SJCRH30 (cell line): ENCODE measurements around the gene DENND6A. TPM values are rescaled to one million over a fixed set of nuclear protein-coding genes. Genes with fewer than 3 reads are reported as not detected.
"Not testable (repeated sequence)": the region's sequence is repeated elsewhere in the genome, so short reads cannot be mapped to it uniquely, and the experiment has no call there.

Experiments used
- DNase-seq, 2 experiments: peaks; one replicate each; pipeline ENCODE4 v3.0.0-alpha.2; 2015 to 2020
- H3K27ac ChIP-seq: fragments of 250-450 bp; sonication (Bioruptor Pico); 2 replicates; pipeline ENCODE4 v1.5.1; 2020; ENCODE audit warnings: mild to moderate bottlenecking, moderate library complexity
- H3K27me3 ChIP-seq: fragments of 250-450 bp; sonication (Bioruptor Pico); 2 replicates; pipeline ENCODE4 v1.5.1; 2020; ENCODE audit warnings: mild to moderate bottlenecking, moderate library complexity
- H3K36me3 ChIP-seq: fragments of 250-450 bp; sonication (Bioruptor Pico); 2 replicates; pipeline ENCODE4 v1.5.1; 2020; ENCODE audit warnings: mild to moderate bottlenecking, moderate library complexity
- H3K4me1 ChIP-seq: fragments of 250-450 bp; sonication (Bioruptor Pico); 2 replicates; pipeline ENCODE4 v1.5.1; 2020; ENCODE audit warnings: mild to moderate bottlenecking, moderate library complexity
- H3K4me3 ChIP-seq: fragments of 250-450 bp; sonication (Bioruptor Pico); 2 replicates; pipeline ENCODE4 v1.5.1; 2020; ENCODE audit warnings: mild to moderate bottlenecking, moderate library complexity
- H3K9me3 ChIP-seq: fragments of 250-450 bp; sonication (Bioruptor Pico); replicated peaks from 2 replicates; pipeline ENCODE4 v1.5.1; 2020; ENCODE audit warnings: mild to moderate bottlenecking, moderate library complexity
- total RNA-seq: library from RNA; depleted of rRNA; stranded (reverse); fragments of >200 nt; shearing (Covaris generic); gene quantifications from 2 replicates; pipeline ENCODE4 v1.2.3, GENCODE V29; 2014

Gene DENND6A
- total RNA-seq, 1 experiment from 2014 or later, result 19.8 TPM

DNA sequence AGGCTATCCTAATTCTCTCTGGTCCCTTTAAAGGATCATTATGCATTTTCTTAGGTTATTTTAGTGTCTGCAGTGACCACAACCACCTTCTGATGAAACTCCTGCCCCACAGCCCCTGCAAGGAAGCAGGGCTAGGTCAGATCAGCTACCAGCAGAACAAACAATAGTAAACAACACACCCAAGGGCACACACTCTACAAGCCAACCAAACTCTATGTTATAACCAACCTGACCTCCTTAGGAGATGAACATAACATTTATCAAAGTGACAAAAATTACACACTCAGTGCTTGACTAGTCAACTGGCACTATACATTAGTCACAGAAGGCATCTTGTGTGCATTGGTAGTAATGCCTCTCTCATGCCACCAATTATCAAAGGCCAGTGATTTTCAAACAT lies 17.3 kb downstream of the DENND6A start:
- Histone ChIP-seq H3K36me3 (no peaks in the 10 kb centered on the region), H3K27me3 (no peaks in the 10 kb centered on the region)

DNA sequence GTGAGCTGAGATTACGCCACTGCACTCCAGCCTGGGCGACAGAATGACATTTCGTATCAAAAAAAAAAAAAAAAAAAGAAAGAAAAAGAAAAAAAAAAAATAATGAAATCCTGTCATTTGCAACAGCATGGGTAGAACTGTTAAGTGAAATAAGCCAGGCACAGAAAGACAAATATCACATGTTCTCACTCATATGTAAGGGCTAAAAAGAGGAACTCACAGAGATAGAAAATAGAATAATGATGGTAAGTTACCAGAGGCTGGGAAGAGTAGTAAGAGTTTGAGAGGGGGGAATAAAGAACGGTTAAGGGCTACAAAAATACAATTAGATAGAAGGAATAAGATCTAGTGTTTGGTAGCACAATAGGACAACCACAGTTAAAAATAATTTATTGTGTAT lies 19.7 kb downstream of the DENND6A start:
- no peaks in the 10 kb centered on the region for H3K36me3 ChIP-seq
- no peak overlapping the region for H3K4me3 ChIP-seq
- H3K4me1 ChIP-seq, result no peaks in the 10 kb centered on the region
- DNase-seq, result no peak
- no peaks in the 10 kb centered on the region for H3K27me3 ChIP-seq
- no peaks in the 10 kb centered on the region for H3K9me3 ChIP-seq
- no peak overlapping the region for H3K27ac ChIP-seq

More for the DNA sequence above, 17.3 kb downstream of the DENND6A start:
- Histone ChIP-seq H3K4me1 (no peaks in the 10 kb centered on the region), H3K27ac (no peak overlapping the region), H3K9me3 (no peaks in the 10 kb centered on the region), H3K4me3 (no peak overlapping the region)
- DNase-seq, result no peak

DNA sequence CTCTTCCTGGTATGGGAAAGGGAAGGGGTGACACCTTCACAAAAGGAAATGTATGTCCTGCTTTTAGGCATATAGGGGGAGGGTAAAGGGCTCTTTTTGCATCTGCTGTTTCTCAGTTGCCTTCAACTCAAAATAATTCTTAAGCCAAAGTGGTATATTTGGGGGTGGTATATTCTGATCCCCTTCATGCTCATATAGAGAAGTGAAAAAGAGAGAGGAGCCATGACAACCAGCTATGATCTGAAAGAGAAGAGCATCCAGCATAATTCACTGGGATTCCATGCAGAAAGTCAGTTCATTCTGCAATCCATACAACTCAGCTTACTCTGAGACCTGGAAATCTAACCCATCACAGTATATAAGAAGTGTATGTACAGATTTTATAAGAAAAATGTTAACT lies 22.3 kb downstream of the DENND6A start:
- H3K36me3 ChIP-seq, result no peaks in the 10 kb centered on the region
- H3K4me1 ChIP-seq, result no peaks in the 10 kb centered on the region
- no peaks in the 10 kb centered on the region for H3K9me3 ChIP-seq
- no peaks in the 10 kb centered on the region for H3K27me3 ChIP-seq
- no peak overlapping the region for H3K4me3 ChIP-seq
- H3K27ac ChIP-seq, result no peak overlapping the region
- no peak for DNase-seq

DNA sequence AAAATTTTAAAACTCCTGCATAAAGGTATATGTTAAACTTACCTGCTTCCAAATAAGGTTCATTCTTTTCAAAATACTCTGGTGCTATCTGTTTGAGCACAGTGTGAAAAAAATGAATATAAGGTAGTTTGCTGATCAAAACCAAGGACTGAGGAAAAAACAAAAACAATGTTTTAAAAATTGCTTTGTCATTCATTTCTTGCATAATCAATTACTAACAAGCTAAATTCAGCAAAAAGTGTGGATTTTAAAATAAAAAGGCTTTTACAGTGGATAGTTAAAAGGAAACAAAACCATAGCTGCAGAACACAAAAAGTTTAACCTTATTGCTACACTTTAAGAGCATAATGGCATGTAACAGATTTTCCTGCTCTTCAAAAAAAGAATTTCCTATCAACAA lies 31.5 kb downstream of the DENND6A start:
- Histone ChIP-seq H3K36me3 (no peaks in the 10 kb centered on the region), H3K27ac (no peak overlapping the region), H3K4me1 (no peaks in the 10 kb centered on the region), H3K4me3 (no peak overlapping the region), H3K27me3 (no peaks in the 10 kb centered on the region), H3K9me3 (no peaks in the 10 kb centered on the region)
- DNase-seq, result no peak

DNA sequence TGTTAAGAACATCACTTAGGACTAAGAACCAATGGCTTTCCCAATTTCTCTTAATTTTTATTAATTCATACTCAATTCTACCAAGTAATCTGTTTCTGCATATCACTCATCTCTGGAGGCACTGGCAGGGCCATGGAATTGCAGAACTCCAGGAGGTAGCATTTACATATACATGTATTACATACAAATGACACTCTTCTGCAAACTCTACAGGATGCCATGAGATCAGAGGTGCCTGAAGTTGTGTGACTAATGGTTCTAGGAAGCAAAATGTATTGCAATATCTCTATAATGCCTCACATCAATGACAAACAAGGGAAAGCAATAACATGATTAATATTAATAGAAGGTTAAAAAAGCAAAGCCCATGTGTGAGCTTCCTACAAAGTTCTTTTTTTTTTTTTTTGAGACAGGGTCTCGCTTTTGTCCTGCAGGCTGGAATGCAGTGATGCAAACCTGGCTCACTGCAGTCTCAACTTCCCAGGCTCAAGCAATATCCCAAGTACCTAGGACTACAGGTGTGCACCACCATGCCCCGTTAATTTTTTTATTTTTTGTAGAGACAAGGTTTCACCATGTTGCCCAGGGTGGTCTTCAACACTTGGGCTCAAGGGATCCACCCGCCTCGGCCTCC lies 33.0 kb downstream of the DENND6A start:
- Histone ChIP-seq H3K27ac (no peak overlapping the region), H3K4me1 (no peaks in the 10 kb centered on the region), H3K9me3 (no peaks in the 10 kb centered on the region), H3K4me3 (no peak overlapping the region), H3K27me3 (no peaks in the 10 kb centered on the region), H3K36me3 (no peaks in the 10 kb centered on the region)
- no peak for DNase-seq

DNA sequence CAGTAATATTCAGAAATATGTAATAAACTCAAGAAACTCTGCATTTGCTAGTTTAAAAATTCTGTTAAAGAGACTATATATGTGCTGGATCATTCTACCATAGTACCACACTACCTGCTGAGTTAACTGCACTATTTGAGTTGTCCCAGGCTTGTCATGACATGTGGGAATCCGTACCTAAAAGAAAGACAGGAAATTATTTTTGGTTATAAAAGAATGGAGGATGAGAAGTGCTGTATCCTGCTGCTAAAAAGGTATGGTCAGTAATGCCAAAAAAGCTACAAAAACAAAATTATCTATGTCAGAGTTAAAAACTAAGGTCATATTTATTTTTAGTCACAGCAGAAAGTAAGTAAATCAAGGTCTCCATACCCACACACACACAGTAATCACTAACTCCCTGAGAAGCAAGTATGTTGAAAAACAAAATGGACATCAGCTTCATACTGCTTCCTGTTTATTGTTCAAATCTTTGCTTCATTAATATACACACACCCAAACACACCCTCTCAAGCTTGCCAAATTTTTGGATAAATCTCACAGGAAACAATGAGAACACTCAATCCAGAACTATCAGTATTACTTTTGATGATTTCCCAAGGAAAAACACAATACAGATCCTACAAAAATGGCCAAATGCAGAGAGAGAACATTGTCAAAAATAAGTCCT lies 33.7 kb downstream of the DENND6A start:
- H3K27me3 ChIP-seq, result no peaks in the 10 kb centered on the region
- no peak for DNase-seq
- H3K4me3 ChIP-seq, result no peak overlapping the region
- H3K36me3 ChIP-seq, result no peaks in the 10 kb centered on the region
- no peaks in the 10 kb centered on the region for H3K4me1 ChIP-seq
- no peak overlapping the region for H3K27ac ChIP-seq
- H3K9me3 ChIP-seq, result no peaks in the 10 kb centered on the region

DNA sequence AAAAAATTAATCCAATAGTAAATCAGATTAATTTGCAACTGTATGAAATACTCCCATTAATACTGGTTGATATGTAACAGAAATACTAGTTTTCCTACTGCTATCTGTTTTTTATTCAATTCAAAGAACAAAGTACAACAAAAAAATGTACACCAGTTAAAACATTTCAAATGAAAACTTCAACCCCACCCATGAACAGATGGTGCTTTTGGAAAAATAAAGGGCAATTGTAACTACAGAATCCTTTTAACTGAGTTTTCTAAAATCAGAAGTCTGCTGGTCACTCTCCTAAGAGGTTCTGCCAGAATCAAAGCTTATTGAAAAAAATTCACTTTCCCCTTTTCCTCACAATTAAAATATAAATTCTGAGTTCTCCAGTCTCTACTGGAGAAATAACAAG lies 34.3 kb downstream of the DENND6A start:
- no peaks in the 10 kb centered on the region for H3K9me3 ChIP-seq
- H3K4me1 ChIP-seq, result no peaks in the 10 kb centered on the region
- no peak overlapping the region for H3K4me3 ChIP-seq
- no peaks in the 10 kb centered on the region for H3K36me3 ChIP-seq
- H3K27me3 ChIP-seq, result no peaks in the 10 kb centered on the region
- H3K27ac ChIP-seq, result no peak overlapping the region
- no peak for DNase-seq

DNA sequence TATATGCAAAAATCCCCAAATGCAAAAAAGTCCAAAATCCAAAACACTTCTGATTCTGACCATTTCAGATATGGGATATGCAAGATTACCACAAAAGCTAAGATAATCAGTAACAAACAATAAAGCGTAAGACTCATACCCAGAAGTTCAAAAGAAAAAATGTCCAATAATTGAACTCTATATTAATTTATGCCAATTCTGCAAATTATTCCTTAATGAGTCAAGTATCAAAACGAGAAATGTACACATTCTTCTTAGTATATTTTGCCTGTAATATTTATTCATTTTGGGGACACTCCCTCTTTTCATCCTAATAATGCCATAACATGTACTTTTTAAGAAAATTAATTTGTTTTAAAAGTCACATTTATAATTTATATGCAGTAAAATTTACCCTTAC lies 37.1 kb downstream of the DENND6A start:
- no peak for DNase-seq
- H3K27ac ChIP-seq, result no peak overlapping the region
- no peaks in the 10 kb centered on the region for H3K9me3 ChIP-seq
- no peak overlapping the region for H3K4me3 ChIP-seq
- no peaks in the 10 kb centered on the region for H3K4me1 ChIP-seq
- H3K27me3 ChIP-seq, result no peaks in the 10 kb centered on the region
- H3K36me3 ChIP-seq, result no peaks in the 10 kb centered on the region

DNA sequence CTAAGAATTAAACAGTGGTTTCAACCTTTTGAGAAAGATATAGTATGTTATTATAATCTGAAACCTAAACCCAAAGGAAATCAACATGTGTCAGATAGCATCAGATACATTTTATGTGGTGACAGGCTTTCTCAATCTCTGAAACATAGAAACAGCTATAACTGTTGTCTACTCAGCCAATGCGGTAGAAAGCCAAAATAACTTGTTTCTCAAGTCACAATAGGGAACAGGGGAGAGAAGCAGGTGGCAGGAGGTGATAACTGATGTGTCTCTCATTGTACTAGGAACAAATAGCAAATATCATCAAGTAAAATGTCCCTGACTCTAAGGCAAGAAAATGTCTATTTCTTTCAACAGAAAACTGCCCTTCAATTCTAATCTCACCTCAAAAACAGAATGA lies 38.6 kb downstream of the DENND6A start:
- Histone ChIP-seq H3K27me3 (no peaks in the 10 kb centered on the region), H3K4me3 (no peak overlapping the region), H3K4me1 (no peaks in the 10 kb centered on the region), H3K36me3 (no peaks in the 10 kb centered on the region), H3K27ac (no peak overlapping the region), H3K9me3 (no peaks in the 10 kb centered on the region)
- DNase-seq, result no peak

DNA sequence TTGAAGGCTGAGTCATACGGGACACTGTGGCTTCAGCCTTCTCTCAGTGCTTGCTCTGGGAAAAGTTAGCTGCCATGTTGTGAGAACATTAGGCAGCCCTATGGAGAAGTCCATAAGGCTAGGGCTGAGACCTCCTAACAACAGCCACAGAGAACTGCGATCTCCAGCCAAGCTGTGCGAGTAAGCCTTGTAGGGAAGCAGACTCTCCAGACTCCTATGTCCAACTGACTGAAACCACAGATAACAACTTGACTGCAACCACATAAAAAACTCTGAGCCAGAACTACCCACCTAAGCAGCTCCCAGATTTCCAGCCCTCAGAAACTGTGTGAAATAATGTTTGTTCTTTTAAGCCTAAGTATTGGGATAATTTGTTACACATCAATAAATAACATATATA lies 40.7 kb downstream of the DENND6A start:
- H3K9me3 ChIP-seq, result no peaks in the 10 kb centered on the region
- no peaks in the 10 kb centered on the region for H3K36me3 ChIP-seq
- H3K4me1 ChIP-seq, result no peaks in the 10 kb centered on the region
- no peaks in the 10 kb centered on the region for H3K27me3 ChIP-seq
- no peak overlapping the region for H3K4me3 ChIP-seq
- H3K27ac ChIP-seq, result no peak overlapping the region
- DNase-seq, result no peak

DNA sequence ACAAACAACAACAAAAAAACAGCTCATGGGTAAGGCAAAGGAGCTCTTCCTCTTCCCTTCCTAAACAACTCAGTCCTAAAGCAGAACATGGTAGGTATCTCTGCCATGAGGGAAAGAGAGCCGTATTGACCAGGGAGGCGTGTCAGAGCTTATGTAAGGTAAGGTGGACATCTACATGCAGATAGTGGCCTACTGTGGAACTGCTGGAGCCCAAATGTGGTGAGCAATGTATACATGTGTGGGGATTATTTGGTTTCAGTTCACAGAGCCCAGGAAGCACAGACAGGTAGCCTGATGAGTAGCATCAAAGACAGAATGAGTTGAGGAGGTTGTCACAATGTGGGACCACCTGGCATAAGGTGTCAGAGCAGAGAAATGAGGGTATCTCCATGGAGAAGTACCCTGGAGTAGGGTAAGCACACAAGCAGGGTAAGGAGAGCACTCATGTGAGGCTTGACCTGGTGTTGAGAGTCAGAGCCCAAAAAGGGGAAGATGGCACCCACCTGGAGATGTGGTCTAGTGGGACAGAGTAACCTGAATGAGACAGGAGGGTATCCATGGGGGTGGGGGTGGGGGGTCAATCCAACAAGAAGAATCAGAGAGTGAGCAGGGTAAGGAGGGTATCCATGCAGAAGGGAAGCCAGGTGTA lies 45.5 kb downstream of the DENND6A start:
- Histone ChIP-seq H3K9me3 (no peaks in the 10 kb centered on the region), H3K4me1 (no peaks in the 10 kb centered on the region), H3K36me3 (no peaks in the 10 kb centered on the region), H3K4me3 (no peak overlapping the region), H3K27ac (no peak overlapping the region), H3K27me3 (no peaks in the 10 kb centered on the region)
- no peak for DNase-seq

DNA sequence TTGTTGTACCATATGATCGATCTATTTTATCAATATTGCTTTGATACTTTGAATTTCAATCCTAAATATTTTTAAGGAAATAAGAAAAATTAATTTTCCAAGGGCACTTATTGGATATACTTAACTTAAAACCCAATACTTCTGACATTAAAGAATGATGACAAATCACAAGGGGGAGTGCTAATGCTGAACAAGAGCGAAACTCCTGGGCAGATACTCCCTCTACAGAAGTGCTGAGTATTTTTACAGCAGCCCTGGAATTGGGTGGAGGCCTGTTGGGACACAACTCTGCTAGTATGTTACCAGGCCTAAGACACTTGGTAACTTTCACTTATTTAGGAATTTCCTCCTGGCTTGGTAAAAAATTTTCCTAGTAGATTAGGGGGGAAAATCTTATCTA lies 46.2 kb downstream of the DENND6A start:
- no peak overlapping the region for H3K27ac ChIP-seq
- H3K27me3 ChIP-seq, result no peaks in the 10 kb centered on the region
- H3K9me3 ChIP-seq, result no peaks in the 10 kb centered on the region
- H3K4me1 ChIP-seq, result no peaks in the 10 kb centered on the region
- DNase-seq, result peak in 1 of 2 experiments; percentile 2
- no peak overlapping the region for H3K4me3 ChIP-seq
- H3K36me3 ChIP-seq, result no peaks in the 10 kb centered on the region

DNA sequence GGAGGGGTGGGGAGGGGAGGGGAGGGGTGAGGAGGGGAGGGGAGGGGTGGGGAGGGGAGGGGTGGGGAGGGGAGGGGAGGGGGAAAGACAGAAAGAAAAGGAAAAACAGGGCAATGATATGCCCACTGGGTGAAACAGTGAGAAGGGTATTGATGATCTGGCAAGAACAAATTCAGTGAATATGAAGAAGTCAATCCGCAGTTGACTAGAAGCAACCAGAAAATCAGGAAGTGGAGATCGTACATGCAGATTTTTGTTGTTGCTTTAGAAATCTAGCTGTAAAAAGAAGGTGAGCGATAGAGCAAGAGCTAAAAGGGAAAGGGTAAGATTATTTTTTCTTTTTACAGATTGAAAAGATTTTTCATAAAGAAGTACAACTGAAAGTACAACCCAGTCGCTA lies 48.1 kb downstream of the DENND6A start:
- no peak overlapping the region for H3K27ac ChIP-seq
- no peaks in the 10 kb centered on the region for H3K36me3 ChIP-seq
- DNase-seq, result no peak
- no peaks in the 10 kb centered on the region for H3K27me3 ChIP-seq
- no peaks in the 10 kb centered on the region for H3K4me1 ChIP-seq
- no peaks in the 10 kb centered on the region for H3K9me3 ChIP-seq
- no peak overlapping the region for H3K4me3 ChIP-seq

DNA sequence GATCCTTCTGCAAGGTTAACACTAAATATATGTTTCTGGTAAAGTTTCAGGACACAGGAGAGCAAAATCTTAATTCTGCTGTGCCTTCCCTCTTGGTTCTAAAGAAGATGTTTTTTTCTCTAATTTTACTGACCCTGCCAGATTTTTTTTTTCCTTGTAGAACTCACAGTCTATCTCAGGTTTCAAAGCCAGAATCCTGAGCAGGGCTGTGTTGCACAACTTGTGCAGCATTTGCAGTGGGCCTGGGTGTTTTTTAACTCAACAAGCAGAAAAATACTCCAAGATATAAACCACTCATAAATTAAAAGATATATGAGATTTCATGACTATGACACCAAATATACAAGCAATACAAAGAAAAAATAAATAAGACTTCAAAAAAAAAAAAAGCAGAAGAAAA lies 55.5 kb downstream of the DENND6A start:
- H3K27me3 ChIP-seq, result no peaks in the 10 kb centered on the region
- H3K4me3 ChIP-seq, result no peak overlapping the region
- no peaks in the 10 kb centered on the region for H3K9me3 ChIP-seq
- no peaks in the 10 kb centered on the region for H3K4me1 ChIP-seq
- no peak for DNase-seq
- H3K27ac ChIP-seq, result no peak overlapping the region
- peaks cover 6% of the 10 kb centered on the region; the same call in 1 of the 2 replicates for H3K36me3 ChIP-seq

DNA sequence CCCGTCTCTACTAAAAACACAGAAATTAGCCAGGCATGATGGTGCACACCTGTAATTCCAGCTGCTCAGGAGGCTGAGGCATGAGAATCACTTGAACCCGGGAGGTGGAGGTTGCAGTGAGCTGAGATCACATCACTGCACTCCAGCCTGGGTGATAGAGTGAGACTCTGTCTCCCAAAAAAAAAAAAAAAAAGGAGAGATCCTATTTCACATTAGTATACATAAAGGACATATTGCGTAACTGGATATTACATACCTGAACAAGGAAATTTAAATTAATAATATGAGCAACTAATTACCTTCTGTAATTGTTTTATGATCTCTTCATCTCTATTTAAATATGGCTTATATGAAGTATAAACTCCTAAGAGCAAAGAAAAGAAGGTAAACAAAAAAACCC lies 58.6 kb downstream of the DENND6A start:
- not testable (repeated sequence) for H3K27ac ChIP-seq, H3K4me3 ChIP-seq, H3K27me3 ChIP-seq, H3K4me1 ChIP-seq, H3K9me3 ChIP-seq, DNase-seq
- H3K36me3 ChIP-seq, result peaks cover 18% of the 10 kb centered on the region

DNA sequence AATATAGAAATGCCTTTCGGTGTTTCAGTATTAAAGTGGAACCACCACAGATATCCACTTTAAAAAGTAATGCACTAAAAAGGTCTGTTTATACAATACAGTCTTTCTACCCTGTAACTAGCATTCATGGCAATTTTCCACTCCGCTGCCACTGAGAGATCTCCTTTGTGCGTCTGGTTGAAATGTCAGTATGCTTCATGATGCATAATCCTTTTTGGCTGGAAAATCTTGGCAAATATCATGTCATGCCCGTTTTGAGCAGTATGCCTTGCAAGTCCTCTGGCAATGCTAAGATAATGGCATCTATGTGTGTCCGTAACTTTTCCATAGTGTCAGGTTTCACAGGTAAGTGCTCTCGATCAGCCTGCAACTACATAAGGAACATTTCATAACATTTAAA lies 64.9 kb downstream of the DENND6A start:
- no peaks in the 10 kb centered on the region for H3K4me1 ChIP-seq
- H3K27me3 ChIP-seq, result no peaks in the 10 kb centered on the region
- H3K4me3 ChIP-seq, result no peak overlapping the region
- no peak for DNase-seq
- no peak overlapping the region for H3K27ac ChIP-seq
- no peaks in the 10 kb centered on the region for H3K9me3 ChIP-seq
- H3K36me3 ChIP-seq, result peaks cover 16% of the 10 kb centered on the region
